ENCODE measurements around the gene DNAH7.

- TF ChIP-seq, protein P1, sequence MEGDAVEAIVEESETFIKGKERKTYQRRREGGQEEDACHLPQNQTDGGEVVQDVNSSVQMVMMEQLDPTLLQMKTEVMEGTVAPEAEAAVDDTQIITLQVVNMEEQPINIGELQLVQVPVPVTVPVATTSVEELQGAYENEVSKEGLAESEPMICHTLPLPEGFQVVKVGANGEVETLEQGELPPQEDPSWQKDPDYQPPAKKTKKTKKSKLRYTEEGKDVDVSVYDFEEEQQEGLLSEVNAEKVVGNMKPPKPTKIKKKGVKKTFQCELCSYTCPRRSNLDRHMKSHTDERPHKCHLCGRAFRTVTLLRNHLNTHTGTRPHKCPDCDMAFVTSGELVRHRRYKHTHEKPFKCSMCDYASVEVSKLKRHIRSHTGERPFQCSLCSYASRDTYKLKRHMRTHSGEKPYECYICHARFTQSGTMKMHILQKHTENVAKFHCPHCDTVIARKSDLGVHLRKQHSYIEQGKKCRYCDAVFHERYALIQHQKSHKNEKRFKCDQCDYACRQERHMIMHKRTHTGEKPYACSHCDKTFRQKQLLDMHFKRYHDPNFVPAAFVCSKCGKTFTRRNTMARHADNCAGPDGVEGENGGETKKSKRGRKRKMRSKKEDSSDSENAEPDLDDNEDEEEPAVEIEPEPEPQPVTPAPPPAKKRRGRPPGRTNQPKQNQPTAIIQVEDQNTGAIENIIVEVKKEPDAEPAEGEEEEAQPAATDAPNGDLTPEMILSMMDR (IDR thresholded peaks at IDR 0.05 in 4 of 5, conservative IDR thresholded peaks at IDR 0.05 in 1 of 5): no peak
- no peak for TF ChIP-seq POLR2A (IDR thresholded peaks at IDR 0.05)
These were observed 373.5 kb downstream of the DNAH7 start for GRCh38 chr2:195695002-195695631.

All from gastrocnemius medialis (tissue), 4 donors.